ENCODE measurements around the gene SBF2. TPM values are rescaled to one million over a fixed set of nuclear protein-coding genes. Genes with fewer than 3 reads are reported as not detected.

Gene SBF2
- total and polyA plus RNA-seq, 2 donors (not counting 1 experiment from before 2014, with no cell fraction given): 5.6 to 17.7 TPM

GRCh38 chr11:9741260-9741659 is 552.8 kb downstream of the SBF2 start:
- Mint-ChIP-seq H3K27me3 (no peaks in the 10 kb centered on the region), H3K4me3 (peak overlapping the region; percentile 60), H3K27ac (peak overlapping the region; percentile 85), H3K9me3 (ENCODE audit: insufficient read depth) (no peaks in the 10 kb centered on the region), H3K4me1 (peaks cover 71% of the 10 kb centered on the region)
- Histone ChIP-seq H3K4me3 (ENCODE audit: control extremely low read depth in 1 of 5, extremely low read depth in 1 of 5, insufficient read depth in 1 of 5, low read depth in 2 of 5, low read length in 4 of 5) (no peak overlapping the region), H3K4me2 (replicated peaks; ENCODE audit: low read depth, low read length, poor library complexity, severe bottlenecking) (no peak overlapping the region), H3K27me3 (replicated peaks in 1 of 4; ENCODE audit: control extremely low read depth in 1 of 4, control insufficient read depth in 3 of 4, insufficient read depth in 4 of 4, low read length in 3 of 4) (no peaks in the 10 kb centered on the region), H3K79me2 (ENCODE audit: control insufficient read depth, insufficient read depth, low read length) (peaks cover 68% of the 10 kb centered on the region), H3K9me3 (ENCODE audit: control extremely low read depth in 1 of 3, control insufficient read depth in 2 of 3, insufficient read depth in 1 of 3, low read length in 2 of 3) (no peaks in the 10 kb centered on the region), H2AFZ (ENCODE audit: insufficient read depth, low read depth, low read length, poor library complexity, severe bottlenecking) (no peak overlapping the region), H4K20me1 (ENCODE audit: control insufficient read depth, insufficient read depth, low read length, poor library complexity, severe bottlenecking) (no peaks in the 10 kb centered on the region), H3K36me3 (replicated peaks in 1 of 2; ENCODE audit: control extremely low read depth in 1 of 2, control insufficient read depth in 1 of 2, extremely low read depth in 1 of 2, insufficient read depth in 2 of 2, low read length in 1 of 2) (peaks cover 15 to 72% of the 10 kb centered on the region in 2 experiments), H3K27ac (ENCODE audit: low read length in 2 of 2) (peak overlapping the region in 1 of 2 donors; percentile 94), H3K4me1 (ENCODE audit: control insufficient read depth in 2 of 2, insufficient read depth in 2 of 2, low read length in 2 of 2) (peaks cover 62 to 68% of the 10 kb centered on the region in 2 donors), H3K9ac (ENCODE audit: low read length) (no peak overlapping the region)
- TF ChIP-seq CTCF (IDR thresholded peaks at IDR 0.05): no peak
- intact Hi-C loops (cut with micrococcal nuclease): no loop called here
- CTCF ChIA-PET: interaction anchor here (0.6 to 1.7 kb wide), 5 partner anchors 12 to 206 kb away, joined by 3 to 4 read pairs (median 3); no protein-coding TSS in a partner anchor
- DNase-seq (peak; percentile 51), ATAC-seq (ENCODE audit: low read depth) (no peak)
- POLR2A ChIA-PET: no interaction called here
- 87% methylated on average over 3 of the region's 6 CpGs for WGBS (ENCODE audit: insufficient coverage)

- peaks cover 71% of the 10 kb centered on the region for H3K4me1 Mint-ChIP-seq
- Histone ChIP-seq H2AFZ (ENCODE audit: insufficient read depth, low read depth, low read length, poor library complexity, severe bottlenecking) (no peak overlapping the region), H3K4me2 (replicated peaks; ENCODE audit: low read depth, low read length, poor library complexity, severe bottlenecking) (peak overlapping the region; percentile 42), H3K4me1 (ENCODE audit: control insufficient read depth in 2 of 2, insufficient read depth in 2 of 2, low read length in 2 of 2) (peaks cover 62 to 67% of the 10 kb centered on the region in 2 donors), H3K36me3 (replicated peaks in 1 of 2; ENCODE audit: control extremely low read depth in 1 of 2, control insufficient read depth in 1 of 2, extremely low read depth in 1 of 2, insufficient read depth in 2 of 2, low read length in 1 of 2) (peaks cover 20 to 77% of the 10 kb centered on the region in 2 experiments), H3K79me2 (ENCODE audit: control insufficient read depth, insufficient read depth, low read length) (peaks cover 77% of the 10 kb centered on the region), H3K9ac (ENCODE audit: low read length) (no peak overlapping the region), H3K27me3 (replicated peaks in 1 of 4; ENCODE audit: control extremely low read depth in 1 of 4, control insufficient read depth in 3 of 4, insufficient read depth in 4 of 4, low read length in 3 of 4) (no peaks in the 10 kb centered on the region), H3K27ac (ENCODE audit: low read length in 2 of 2) (peak overlapping the region; percentile 63 to 94), H3K4me3 (ENCODE audit: control extremely low read depth in 1 of 5, extremely low read depth in 1 of 5, insufficient read depth in 1 of 5, low read depth in 2 of 5, low read length in 4 of 5) (no peak overlapping the region), H3K9me3 (ENCODE audit: control extremely low read depth in 1 of 3, control insufficient read depth in 2 of 3, insufficient read depth in 1 of 3, low read length in 2 of 3) (peaks cover 2 to 5% (median 4%) of the 10 kb centered on the region in 3 donors), H4K20me1 (ENCODE audit: control insufficient read depth, insufficient read depth, low read length, poor library complexity, severe bottlenecking) (no peaks in the 10 kb centered on the region)
- intact Hi-C loops (cut with micrococcal nuclease): no loop called here
- POLR2A ChIA-PET: no interaction called here
- peak overlapping the region; percentile 84 for H3K4me3 Mint-ChIP-seq
- peak overlapping the region; percentile 98 for H3K27ac Mint-ChIP-seq
- H3K9me3 Mint-ChIP-seq (ENCODE audit: insufficient read depth): no peaks in the 10 kb centered on the region
- TF ChIP-seq CTCF (IDR thresholded peaks at IDR 0.05): no peak
- no peak for TF ChIP-seq EZH2 (IDR thresholded peaks at IDR 0.05; ENCODE audit: borderline replicate concordance, insufficient read depth, low read depth, low read length, poor library complexity, severe bottlenecking)
- no peaks in the 10 kb centered on the region for H3K27me3 Mint-ChIP-seq
- no peak for ATAC-seq (ENCODE audit: low read depth)
- WGBS (ENCODE audit: insufficient coverage): 70% methylated on average over 8 of the region's 12 CpGs
- CTCF ChIA-PET: interaction anchor here (1.2 to 5.5 kb wide), 6 partner anchors 8 to 205 kb away, joined by 3 to 52 read pairs (median 4); no protein-coding TSS in a partner anchor
- no peak for DNase-seq
These were observed 553.7 kb downstream of the SBF2 start for GRCh38 chr11:9740202-9740883.

Measured in B cell (primary cell).